Gastrocnemius medialis (tissue), 4 donors: ENCODE measurements around the gene KCNC3. TPM values are rescaled to one million over a fixed set of nuclear protein-coding genes. Genes with fewer than 3 reads are reported as not detected.

Experiments
- ATAC-seq, 2 donors: fragments of 150-250 bp; one replicate each; pipeline ENCODE4 v1.9.1; 2016
- DNase-seq, 2 donors: peaks; one replicate each; pipeline ENCODE4 v3.0.0-alpha.2; 2019
- H3K27ac ChIP-seq, 4 donors: fragments of 200-600 bp; sonication (generic); 1 replicate in 1 of 4; 2 replicates in 3 of 4; pipeline ENCODE4 v1.5.1; 2016 to 2018; ENCODE audit warnings: mild to moderate bottlenecking in 2 of 4, moderate library complexity in 1 of 4
- H3K27me3 ChIP-seq, 3 donors: fragments of 200-600 bp; sonication (generic) in 2 of 3; 1 replicate in 1 of 3; 2 replicates in 2 of 3; pipeline versions ENCODE4 v1.5.1 to v1.6.0; 2016 to 2019; ENCODE audit warnings: mild to moderate bottlenecking in 1 of 3, moderate library complexity in 1 of 3
- H3K36me3 ChIP-seq, 2 donors: fragments of 200-600 bp; sonication (generic) in 1 of 2; one replicate each; pipeline ENCODE4 v1.5.1; 2017 to 2018
- H3K4me1 ChIP-seq, 2 donors: fragments of 200-600 bp; sonication (generic) in 1 of 2; one replicate each; pipeline ENCODE4 v1.5.1; 2016 to 2017; ENCODE audit warnings: mild to moderate bottlenecking in 2 of 2
- H3K4me3 ChIP-seq, 4 donors: fragments of 200-600 bp; sonication (generic) in 3 of 4; 1 replicate in 1 of 4; 2 replicates in 3 of 4; pipeline ENCODE4 v1.5.1; 2016 to 2019; ENCODE audit warnings: mild to moderate bottlenecking in 2 of 4
- H3K9me3 ChIP-seq, 3 donors: fragments of 200-600 bp; sonication (generic) in 2 of 3; 1 replicate in 1 of 3; 2 replicates in 2 of 3; pipeline ENCODE4 v1.5.1; 2016 to 2019
- POLR2A ChIP-seq, 2 donors: fragments of 450-650 bp; IDR thresholded peaks; one replicate each; pipeline ENCODE4 v1.6.1; 2017; ENCODE audit warnings: antibody characterized with exemption in 2 of 2, mild to moderate bottlenecking in 2 of 2, moderate library complexity in 2 of 2
- in situ Hi-C, 4 donors: fragments of 200-750 bp; cut with MboI; loops; one replicate each; pipeline versions ENCODE4 v1.15.0 to v1.8.0; 2017; ENCODE audit warnings: low sequenced_read_pairs in 4 of 4
- intact Hi-C: fragments of 100-400 bp; cut with DNase I; formaldehyde crosslinking; loops from one replicate; pipeline ENCODE4 v1.15.1; 2023; ENCODE audit warnings: low total_unique reads
- total RNA-seq, 4 donors: library from RNA; depleted of rRNA; stranded (reverse); fragments of >200 nt; gene quantifications; one replicate each; pipeline versions ENCODE4 v1.1.0 to v1.2.3, GENCODE V29; 2016
- TF ChIP-seq, protein P1 (sequence below), 5 experiments: fragments of 450-650 bp in 3 of 5; fragments of 200-600 bp in 2 of 5; sonication (generic) in 2 of 5; IDR thresholded peaks in 4 of 5; conservative IDR thresholded peaks in 1 of 5; 1 replicate in 4 of 5; 2 replicates in 1 of 5; pipeline ENCODE4 v1.5.1; 2016 to 2019; ENCODE audit warnings: antibody characterized with exemption in 5 of 5, mild to moderate bottlenecking in 3 of 5, moderate library complexity in 3 of 5

Gene KCNC3
- total RNA-seq, 4 donors from 2014 or later: 0.25 to 1.4 (median 0.53) TPM

DNA sequence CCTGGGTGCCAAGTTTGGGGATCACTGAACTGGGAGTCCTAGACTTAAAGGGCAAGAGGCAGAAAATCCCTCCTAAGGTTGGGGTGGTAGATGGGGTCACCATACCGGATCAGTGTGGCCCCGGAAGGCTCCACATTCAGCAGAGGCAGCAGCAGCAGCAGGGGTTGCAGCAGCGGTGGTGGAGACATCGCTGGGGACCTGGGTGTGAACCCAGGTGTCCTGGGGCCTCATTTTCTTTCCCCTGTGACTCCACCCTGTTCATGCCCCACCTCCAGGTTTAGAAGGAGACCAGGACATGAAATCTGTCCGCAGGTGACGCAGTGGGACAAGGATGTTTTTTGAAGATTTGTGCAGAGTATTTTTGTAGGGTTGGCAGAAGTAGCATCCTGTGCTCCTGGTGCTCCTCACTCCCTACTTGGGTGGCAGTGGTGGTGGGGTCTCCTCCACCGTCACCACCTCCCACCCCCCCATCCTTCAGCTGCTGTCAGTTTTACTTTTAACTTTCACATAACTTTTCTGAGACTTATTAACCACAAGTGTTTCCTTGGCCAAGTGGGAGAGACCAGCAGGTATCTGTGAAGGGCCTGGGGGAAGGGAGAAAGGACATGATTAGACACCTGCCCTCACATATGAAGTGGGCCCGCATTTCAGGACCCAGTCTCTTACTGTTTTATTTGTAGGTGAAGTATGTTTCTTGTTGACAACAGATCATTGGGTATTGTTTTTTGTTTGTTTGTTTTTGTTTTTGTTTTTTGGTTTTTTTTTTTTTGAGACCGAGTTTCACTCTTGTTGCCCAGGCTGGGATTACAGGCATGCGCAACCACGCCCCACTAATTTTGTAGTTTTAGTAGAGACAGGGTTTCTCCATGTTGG, 36.5 kb upstream of the KCNC3 start, which contains the start of gene NAPSA:
Gene NAPSA (minus strand): TSS at position 206 of the 873 bp plus-strand sequence. CDS start 18 bp downstream, at position 188.
- no peaks in the 10 kb centered on the region for H3K27me3 ChIP-seq
- ATAC-seq (no peak), DNase-seq (no peak)
- H3K27ac ChIP-seq: no peak within 1 kb of the TSS
- in situ Hi-C loops (loop anchor here (5.0 to 25.0 kb wide), 4 partner anchors 49 to 419 kb away; partner anchors contain the start of gene SPIB (in 2 of the 4)), intact Hi-C loops (no loop called here)
- TF ChIP-seq POLR2A (IDR thresholded peaks at IDR 0.05): no peak
- TF ChIP-seq, protein P1, sequence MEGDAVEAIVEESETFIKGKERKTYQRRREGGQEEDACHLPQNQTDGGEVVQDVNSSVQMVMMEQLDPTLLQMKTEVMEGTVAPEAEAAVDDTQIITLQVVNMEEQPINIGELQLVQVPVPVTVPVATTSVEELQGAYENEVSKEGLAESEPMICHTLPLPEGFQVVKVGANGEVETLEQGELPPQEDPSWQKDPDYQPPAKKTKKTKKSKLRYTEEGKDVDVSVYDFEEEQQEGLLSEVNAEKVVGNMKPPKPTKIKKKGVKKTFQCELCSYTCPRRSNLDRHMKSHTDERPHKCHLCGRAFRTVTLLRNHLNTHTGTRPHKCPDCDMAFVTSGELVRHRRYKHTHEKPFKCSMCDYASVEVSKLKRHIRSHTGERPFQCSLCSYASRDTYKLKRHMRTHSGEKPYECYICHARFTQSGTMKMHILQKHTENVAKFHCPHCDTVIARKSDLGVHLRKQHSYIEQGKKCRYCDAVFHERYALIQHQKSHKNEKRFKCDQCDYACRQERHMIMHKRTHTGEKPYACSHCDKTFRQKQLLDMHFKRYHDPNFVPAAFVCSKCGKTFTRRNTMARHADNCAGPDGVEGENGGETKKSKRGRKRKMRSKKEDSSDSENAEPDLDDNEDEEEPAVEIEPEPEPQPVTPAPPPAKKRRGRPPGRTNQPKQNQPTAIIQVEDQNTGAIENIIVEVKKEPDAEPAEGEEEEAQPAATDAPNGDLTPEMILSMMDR (IDR thresholded peaks at IDR 0.05 in 4 of 5, conservative IDR thresholded peaks at IDR 0.05 in 1 of 5): no peak
- no peaks in the 10 kb centered on the region for H3K36me3 ChIP-seq
- H3K9me3 ChIP-seq: no peaks in the 10 kb centered on the region
- H3K4me3 ChIP-seq: no peak within 1 kb of the TSS
- peaks cover 0 to 3% of the 10 kb centered on the region in 2 donors for H3K4me1 ChIP-seq

GRCh38 chr19:50362656-50363424, 33.7 kb upstream of the KCNC3 start:
- Histone ChIP-seq H3K36me3 (no peaks in the 10 kb centered on the region), H3K27ac (no peak overlapping the region), H3K27me3 (no peaks in the 10 kb centered on the region), H3K4me3 (no peak overlapping the region), H3K4me1 (peaks cover 0 to 6% of the 10 kb centered on the region in 2 donors), H3K9me3 (no peaks in the 10 kb centered on the region)
- no peak for DNase-seq
- no peak for ATAC-seq
- intact Hi-C loops (no loop called here), in situ Hi-C loops (loop anchor here in 3 of 4 donors (10.0 to 25.0 kb wide), 3 partner anchors 52 to 422 kb away; partner anchors contain the start of gene SPIB (in 2 of the 3))
- no peak for TF ChIP-seq POLR2A (IDR thresholded peaks at IDR 0.05)
- TF ChIP-seq, protein P1 (IDR thresholded peaks at IDR 0.05 in 4 of 5, conservative IDR thresholded peaks at IDR 0.05 in 1 of 5): no peak

DNA sequence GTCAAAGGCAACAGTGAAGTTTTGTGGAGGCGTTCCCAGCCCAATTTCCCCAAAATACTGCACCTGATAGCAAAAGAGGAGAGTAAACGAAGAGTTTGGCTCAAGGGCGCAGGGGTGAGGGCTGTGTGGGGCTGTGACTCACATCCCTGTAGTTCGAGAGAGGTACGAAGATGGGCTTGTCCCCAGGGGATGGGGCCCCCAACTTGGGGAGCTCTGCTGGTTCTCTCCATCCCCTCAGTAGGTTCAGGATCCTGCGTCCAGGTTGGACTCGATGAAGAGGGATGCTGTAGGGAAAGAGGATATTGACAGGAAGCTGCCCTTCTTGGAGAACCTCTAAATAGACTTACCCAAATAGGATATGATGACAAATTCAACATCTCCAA, 32.8 kb upstream of the KCNC3 start:
- Histone ChIP-seq H3K27me3 (no peaks in the 10 kb centered on the region), H3K36me3 (no peaks in the 10 kb centered on the region), H3K9me3 (no peaks in the 10 kb centered on the region), H3K4me1 (peaks cover 0 to 6% of the 10 kb centered on the region in 2 donors), H3K27ac (no peak overlapping the region), H3K4me3 (no peak overlapping the region)
- TF ChIP-seq POLR2A (IDR thresholded peaks at IDR 0.05): no peak
- TF ChIP-seq, protein P1 (IDR thresholded peaks at IDR 0.05 in 4 of 5, conservative IDR thresholded peaks at IDR 0.05 in 1 of 5): no peak
- no peak for DNase-seq
- in situ Hi-C loops: loop anchor here in 3 of 4 donors (10.0 to 25.0 kb wide), 3 partner anchors 53 to 423 kb away; partner anchors contain the start of gene SPIB (in 2 of the 3)
- ATAC-seq: no peak
- intact Hi-C loops: no loop called here

DNA sequence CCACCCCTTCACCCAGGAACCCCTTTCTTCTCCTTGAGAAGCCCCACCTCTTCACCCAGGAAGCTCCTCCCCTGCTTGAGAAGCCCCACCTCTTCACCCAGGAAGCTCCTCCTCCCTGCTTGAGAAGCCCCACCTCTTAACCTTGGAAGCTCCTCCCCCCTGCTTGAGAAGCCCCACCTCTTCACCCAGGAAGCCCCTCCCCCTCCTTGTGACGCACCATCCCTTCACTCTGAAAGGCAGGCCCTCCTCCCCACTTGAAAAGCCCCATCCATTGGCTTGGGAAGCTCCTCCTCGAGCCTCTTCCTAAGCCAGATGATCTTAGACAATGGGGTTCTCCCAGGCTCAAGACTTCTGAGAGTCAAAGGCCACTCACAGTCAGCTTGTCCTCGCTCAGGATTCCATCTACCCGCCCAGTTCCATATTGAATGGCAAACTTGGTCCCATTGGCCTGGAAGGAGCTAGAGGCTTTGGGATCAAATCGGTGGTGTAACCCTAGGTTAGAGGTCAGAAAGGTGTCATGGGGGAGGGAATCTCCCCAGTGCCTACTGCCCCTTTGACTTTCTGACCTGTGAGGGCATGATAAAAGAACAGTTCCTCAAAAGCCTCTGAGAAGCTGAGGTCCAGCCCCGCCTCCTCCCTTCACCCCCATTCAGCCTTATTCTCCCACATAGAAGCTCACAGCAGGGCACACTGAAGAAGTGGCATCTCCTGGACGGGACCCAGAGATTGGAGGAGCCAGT, 32.3 kb upstream of the KCNC3 start:
- no peaks in the 10 kb centered on the region for H3K36me3 ChIP-seq
- intact Hi-C loops (no loop called here), in situ Hi-C loops (loop anchor here in 3 of 4 donors (10.0 to 25.0 kb wide), 3 partner anchors 53 to 423 kb away; partner anchors contain the start of gene SPIB (in 2 of the 3))
- H3K27me3 ChIP-seq: no peaks in the 10 kb centered on the region
- no peak for DNase-seq
- no peak for ATAC-seq
- no peak overlapping the region for H3K27ac ChIP-seq
- no peaks in the 10 kb centered on the region for H3K9me3 ChIP-seq
- H3K4me1 ChIP-seq: peaks cover 0 to 6% of the 10 kb centered on the region in 2 donors
- no peak for TF ChIP-seq POLR2A (IDR thresholded peaks at IDR 0.05)
- TF ChIP-seq, protein P1 (IDR thresholded peaks at IDR 0.05 in 4 of 5, conservative IDR thresholded peaks at IDR 0.05 in 1 of 5): no peak
- H3K4me3 ChIP-seq: no peak overlapping the region
